NCI-H82 (cell line): ENCODE results near the gene SLFN5.
"Not testable (repeated sequence)": the region's sequence is repeated elsewhere in the genome, so short reads cannot be mapped to it uniquely, and the experiment has no call there.

Experiments used
- DNase-seq: peaks from one replicate; lab custom pipeline; 2025; lab: John Stamatoyannopoulos, UW

The SLFN5 gene

DNA sequence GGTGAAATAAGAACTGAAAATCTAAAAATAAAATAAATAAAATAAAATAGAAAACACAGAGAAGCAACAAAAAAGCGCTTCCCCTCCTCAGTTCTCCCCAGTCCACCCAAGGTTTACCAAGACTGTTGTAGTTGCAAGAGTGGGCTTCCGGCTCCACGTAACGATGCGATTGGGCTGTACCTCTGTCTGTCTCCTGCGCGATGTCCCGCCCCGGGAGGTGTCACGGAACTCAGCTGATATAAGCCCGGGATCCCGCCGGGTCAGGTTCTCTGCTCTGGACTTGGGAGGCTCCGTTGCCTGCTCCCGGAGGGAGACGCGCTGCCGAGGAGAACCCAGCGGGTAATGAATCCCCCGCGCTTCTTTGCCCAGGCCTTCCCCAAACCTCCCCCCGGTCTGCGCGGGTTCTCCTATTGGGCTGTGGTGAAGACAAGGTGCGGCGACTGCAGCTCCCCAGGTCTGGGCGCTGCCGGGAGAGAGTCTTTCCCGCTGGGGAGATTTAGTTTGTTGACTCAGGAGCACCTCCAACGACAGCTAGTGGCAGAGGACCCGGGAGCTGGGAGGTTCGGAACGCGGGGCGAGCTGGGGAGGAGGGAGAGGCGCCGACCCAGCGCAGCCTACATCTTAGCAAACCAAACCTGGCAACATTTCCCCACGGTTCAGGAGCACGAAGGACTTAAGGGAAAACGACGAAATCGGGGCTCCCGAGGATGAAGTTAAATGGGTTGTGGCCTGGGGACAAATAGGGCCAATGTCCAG, at the start of gene SLFN5:
TSS of gene SLFN5 (plus strand) at position 268 of the 756 bp plus-strand sequence. CDS start 15,619 bp downstream, outside the sequence.
- DNase-seq, result peak; percentile 26

DNA sequence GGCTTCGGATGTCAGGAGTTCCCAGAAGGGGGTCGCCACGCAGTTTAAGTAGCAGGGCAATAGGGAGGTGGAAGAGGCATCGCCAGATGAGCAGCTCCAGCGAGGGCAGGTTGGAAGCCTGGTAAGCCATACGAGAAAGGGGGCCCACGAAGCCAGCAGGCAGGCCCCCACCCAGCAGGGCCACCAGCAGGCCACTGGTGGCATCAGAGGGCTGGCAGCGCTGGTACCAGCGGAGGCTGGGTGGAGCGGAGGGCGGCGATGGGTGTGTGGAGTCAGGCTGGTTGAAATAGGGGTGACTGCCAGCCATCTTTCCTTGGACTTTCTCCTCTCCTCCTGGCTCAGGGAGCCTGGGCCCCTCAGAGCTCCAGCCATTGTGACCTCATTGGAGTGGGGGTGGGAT, 48.9 kb upstream of the SLFN5 start, which contains the start of gene SLC35G3:
TSS of gene SLC35G3 (minus strand) at position 393 of the 400 bp plus-strand sequence. CDS start at position 307, 86 bp downstream.
- not testable (repeated sequence) for DNase-seq

DNA sequence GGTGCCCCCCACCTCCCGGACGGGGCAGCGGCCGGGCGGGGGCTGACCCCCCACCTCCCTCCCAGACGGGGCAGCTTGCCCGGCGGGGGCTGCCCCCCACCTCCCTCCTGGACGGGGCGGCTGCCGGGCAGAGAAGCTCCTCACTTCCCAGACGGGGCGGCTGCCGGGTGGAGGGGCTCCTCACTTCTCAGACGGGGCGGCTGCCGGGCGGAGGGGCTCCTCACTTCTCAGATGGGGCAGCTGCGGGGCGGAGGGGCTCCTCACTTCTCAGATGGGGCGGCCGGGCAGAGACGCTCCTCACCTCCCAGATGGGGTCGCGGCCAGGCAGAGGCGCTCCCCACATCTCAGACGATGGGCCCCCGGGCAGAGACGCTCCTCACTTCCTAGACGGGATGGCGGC, 47.8 kb upstream of the SLFN5 start:
- not testable (repeated sequence) for DNase-seq

DNA sequence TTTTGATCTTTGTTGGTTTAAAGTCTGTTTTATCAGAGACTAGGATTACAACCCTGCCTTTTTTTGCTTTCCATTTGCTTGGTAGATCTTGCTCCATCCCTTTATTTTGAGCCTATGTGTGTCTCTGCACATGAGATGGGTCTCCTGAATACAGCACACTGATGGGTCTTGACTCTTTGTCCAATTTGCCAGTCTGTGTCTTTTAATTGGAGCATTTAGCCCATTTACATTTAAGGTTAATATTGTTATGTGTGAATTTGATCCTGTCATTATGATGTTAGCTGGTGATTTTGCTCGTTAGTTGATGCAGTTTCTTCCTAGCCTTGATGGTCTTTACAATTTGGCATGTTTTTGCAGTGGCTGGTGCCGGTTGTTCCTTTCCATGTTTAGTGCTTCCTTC, 40.3 kb upstream of the SLFN5 start:
- DNase-seq, result not testable (repeated sequence)

- DNase-seq, result no peak
Measured at GRCh38 chr17:35210741-35211140, 32.1 kb upstream of the SLFN5 start.

DNA sequence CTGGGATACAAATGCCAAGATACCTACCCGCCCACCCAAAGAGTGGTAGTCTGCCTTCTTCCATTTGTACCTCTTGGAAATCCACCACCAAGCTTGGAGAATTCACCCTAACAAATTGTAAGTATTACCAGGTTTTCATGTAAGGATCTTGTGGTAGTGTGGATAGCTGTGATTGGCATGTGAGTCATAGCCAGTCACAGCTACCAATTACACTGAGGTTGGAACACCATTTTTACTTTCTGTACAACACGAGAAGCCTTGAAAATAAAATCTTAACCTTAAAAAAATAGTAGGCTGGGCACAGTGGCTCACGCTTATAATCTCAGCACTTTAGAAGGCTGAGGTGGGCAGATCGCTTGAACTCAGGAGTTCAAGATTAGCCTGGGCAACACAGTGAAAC, 30.2 kb upstream of the SLFN5 start:
- DNase-seq, result no peak

GRCh38 chr17:35213412-35213940, 29.4 kb upstream of the SLFN5 start:
- no peak for DNase-seq

DNA sequence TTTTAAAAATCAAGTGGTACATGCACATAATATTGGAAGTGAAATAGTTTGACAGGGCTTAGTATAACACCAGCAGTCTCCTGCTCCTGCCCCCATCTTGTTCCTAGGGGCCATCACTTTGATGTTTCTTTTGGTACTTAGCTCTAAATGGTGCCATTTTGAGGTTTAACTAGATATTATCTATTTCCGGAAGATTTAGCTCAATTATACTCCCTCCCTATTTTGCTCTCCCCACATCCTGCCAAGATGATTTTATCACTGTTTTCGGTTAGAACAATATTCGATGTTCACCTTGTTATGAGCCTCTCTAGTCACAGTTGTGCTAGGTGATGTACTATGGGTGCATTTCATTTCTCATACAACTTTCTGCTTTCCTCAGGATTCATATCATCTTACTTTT, 28.7 kb upstream of the SLFN5 start:
- DNase-seq, result no peak

GRCh38 chr17:35214631-35215273, 28.1 kb upstream of the SLFN5 start:
- DNase-seq, result no peak

GRCh38 chr17:35217107-35217506, 25.8 kb upstream of the SLFN5 start:
- peak; percentile 10 for DNase-seq

DNA sequence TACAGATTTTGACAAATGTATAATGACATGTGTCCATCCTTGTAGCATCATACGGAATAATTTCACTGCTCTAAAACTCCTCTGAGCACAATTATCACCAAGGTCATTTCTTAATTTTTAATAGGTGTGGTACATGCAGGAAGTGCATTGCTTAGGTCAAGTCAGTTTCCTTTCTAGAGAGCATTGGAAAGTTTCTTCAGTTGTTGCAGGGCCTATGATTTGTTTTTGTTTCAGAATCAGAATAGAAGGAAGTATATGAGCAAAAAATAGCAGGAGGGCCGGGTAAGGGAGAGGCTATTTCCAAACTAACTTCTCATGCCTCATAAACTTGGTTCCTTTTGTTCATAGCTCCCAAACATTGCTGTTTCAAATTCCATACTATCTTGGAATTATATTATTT, 24.0 kb upstream of the SLFN5 start:
- DNase-seq, result no peak

DNA sequence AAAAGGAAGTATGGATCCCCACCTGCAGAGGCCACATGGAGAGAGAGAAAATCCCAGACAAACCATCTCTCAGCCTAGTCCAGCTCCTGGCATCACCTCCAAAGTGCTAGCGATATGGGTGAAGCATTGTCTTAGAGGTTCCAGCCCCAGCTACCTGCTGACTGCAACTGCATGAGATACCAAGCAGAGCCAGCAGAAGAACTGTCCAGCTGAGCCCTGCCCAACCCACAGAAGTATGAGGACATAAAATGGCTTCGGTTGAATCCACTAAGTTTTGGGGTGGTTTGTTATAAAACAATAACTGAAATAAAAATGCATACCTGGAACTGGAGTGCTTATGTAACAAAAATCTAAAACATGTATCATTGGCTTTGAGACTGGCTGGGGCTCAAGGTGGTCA, 20.4 kb upstream of the SLFN5 start:
- DNase-seq, result no peak

DNA sequence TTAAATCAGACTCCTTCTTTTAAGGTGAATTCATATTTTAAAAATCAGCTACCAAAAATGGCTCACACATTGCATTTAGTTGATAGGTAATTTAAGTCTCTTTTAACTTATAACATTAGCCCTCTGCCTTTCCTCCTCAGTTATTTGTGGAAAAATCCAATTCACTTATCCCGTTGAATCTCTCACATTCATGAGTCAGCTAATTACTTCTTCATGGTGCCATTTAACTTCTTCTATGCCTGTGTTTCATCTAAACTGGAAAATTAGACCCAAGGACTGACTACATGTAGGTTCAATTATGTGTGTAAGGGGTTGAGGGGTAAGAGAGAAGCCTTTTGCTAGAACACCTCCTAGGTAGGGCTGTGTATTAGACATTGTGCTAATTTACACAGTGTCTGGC, 18.4 kb upstream of the SLFN5 start:
- no peak for DNase-seq

- no peak for DNase-seq
Measured at GRCh38 chr17:35227546-35227945, 15.3 kb upstream of the SLFN5 start.

GRCh38 chr17:35229638-35230037, 13.2 kb upstream of the SLFN5 start:
- no peak for DNase-seq

DNA sequence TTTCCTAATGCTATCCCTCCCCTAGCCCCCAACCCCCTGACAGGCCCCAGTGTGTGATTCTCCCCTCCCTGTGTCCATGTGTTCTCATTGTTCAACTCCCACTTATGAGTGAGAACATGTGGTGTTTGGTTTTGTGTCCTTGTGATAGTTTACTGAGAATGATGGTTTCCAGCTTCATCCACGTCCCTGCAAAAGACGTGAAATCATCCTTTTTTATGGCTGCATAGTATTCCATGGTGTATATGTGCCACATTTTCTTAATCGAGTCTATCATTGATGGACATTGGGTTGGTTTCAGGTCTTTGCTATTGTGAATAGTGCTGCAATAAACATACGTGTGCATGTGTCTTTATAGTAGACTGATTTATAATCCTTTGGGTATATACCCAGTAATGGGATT, 8.6 kb upstream of the SLFN5 start:
- not testable (repeated sequence) for DNase-seq

DNA sequence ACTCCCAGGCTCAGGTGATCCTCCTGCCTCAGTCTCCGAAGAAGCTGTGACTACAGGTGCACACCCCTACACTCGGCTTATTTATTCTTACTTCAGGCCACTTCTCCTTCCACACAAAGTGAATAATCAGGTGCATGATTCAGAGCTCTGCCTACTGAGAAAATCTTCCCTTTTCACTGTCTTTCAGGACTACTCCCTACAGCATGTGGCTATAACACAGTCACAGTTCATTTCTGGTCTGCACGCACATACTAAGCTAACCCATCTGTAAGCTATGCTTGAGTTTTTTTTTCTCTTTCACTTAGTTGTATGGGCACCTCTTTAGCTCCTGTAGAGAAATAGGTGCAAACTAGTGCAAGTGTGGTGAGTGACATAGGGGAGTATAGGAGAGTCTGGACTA, 7.6 kb upstream of the SLFN5 start:
- no peak for DNase-seq

DNA sequence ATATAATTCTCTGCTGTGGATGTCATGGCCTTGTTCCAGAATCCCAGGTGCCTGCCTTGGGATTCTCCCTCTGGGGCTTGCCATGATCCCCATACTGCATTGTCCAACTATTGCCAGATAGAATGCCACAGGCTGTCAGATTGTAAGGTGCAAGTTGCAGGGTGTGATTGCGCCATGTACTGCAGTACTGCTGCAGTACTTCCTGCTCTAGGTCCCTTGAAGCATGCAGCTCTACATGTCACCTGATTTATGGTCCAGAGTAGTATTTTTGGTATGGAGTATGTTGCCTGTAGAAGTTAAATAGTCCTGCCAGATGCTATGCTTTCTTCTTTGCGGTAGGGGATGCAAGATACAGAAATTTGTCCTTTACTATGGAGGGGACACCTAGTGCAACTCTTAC, 7.0 kb upstream of the SLFN5 start:
- DNase-seq, result no peak

DNA sequence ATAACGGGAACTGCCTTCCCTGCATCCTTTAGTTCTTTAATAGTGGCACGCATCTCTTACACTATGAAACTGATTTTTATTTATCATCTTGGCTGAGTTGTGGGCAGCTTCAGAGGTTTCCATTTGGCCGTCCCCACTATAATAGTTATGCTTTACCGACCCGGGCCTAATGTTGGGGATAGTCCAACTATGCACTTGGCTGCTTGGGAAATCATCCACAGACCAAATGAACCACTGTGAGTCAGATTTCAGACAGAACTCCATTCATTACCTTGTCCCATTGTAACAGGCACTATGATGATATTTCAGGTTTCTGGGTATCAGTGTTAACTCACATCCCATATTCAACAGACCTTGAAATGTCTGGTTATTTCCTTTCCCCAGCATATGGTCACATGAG, 6.1 kb upstream of the SLFN5 start:
- no peak for DNase-seq

DNA sequence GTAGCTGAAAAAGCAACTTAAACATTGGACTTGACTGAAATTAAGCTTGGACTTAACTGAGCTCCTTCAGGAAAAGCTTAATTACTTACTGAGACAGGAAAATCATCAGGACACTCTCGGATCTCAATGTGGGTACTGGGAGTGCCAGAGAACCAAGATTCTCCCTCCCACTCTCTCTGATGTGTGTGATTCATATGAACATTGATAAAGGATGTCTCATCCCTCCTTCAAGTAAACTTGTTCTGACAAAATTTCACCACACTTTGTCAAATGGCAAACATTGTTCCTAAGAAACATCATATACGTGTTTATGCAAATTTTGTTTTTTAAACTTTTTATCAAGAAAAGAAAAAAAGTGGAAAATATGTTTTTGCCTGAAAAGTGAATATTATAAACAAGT, 4.1 kb upstream of the SLFN5 start:
- DNase-seq, result no peak

DNA sequence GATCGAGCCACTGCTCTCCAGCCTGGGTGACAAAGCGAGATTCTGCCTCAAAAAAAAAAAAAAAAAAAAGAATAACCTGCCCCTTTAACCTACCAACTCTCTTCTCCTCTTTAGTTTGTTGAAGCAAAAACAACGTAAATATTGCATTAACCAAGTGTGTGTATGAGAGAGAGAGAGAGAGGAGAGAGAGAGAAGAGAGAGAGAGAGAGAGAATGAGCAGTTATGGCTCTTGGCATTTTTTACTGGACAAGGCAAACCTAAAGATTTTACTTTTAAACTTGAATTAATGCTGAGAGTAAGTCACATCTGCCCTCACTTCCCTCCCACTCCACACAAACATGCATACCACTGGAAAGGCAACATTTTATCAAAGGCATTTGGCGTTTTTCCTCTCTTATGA, 3.0 kb upstream of the SLFN5 start:
- DNase-seq, result no peak

DNA sequence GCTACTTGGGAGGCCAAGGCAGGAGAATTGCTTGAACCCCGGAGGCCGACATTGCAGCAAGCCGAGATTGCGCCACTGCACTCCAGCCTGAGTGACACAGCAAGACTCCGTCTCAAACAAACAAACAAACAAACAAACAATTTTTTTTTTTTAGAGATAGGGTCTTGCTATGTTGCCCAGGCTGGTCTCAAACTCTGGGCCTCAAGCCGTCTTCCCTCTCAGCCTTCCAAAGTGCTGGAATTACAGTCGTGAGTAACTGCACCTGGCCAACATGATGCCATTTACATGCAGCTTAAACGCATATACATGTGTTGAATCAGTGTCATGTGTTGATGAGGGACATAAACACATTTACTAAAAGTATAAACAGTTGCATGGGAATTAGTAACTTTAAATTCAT, 2.0 kb upstream of the SLFN5 start:
- no peak for DNase-seq

GRCh38 chr17:35241520-35241919, 1.4 kb upstream of the SLFN5 start:
- no peak for DNase-seq
